ENCODE data around the gene GPR87.

DNA sequence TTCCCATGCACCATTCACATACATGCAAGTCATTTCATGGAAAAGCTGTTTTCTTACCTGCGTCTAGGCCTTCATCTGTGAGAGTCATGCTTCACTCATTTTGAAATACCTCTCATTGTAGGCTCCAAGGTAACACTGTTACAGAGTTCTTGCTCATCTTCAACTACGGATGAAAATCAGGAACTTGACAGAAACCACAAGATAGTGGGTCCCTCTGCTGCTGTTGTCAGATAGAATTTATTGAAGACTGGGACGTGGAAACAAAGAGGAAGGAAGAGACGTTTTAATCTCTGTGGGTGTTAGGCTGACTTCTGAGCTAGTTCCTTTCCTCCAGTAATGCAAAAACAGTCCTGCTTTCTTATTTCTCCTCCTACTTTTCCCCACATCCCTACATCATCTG is 38.4 kb downstream of the GPR87 start, which contains the start of gene P2RY14:
- TF ChIP-seq, protein P1, sequence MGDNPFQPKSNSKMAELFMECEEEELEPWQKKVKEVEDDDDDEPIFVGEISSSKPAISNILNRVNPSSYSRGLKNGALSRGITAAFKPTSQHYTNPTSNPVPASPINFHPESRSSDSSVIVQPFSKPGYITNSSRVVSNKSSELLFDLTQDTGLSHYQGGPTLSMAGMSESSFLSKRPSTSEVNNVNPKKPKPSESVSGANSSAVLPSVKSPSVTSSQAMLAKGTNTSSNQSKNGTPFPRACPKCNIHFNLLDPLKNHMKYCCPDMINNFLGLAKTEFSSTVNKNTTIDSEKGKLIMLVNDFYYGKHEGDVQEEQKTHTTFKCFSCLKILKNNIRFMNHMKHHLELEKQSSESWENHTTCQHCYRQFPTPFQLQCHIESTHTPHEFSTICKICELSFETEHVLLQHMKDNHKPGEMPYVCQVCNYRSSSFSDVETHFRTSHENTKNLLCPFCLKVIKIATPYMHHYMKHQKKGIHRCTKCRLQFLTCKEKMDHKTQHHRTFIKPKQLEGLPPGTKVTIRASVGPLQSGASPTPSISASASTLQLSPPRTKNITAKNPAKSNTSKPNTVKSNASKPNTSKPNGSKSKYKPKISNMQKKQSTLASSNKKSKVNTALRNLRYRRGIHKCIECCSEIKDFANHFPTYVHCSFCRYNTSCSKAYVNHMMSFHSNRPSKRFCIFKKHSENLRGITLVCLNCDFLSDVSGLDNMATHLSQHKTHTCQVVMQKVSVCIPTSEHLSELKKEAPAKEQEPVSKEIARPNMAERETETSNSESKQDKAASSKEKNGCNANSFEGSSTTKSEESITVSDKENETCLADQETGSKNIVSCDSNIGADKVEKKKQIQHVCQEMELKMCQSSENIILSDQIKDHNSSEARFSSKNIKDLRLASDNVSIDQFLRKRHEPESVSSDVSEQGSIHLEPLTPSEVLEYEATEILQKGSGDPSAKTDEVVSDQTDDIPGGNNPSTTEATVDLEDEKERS (tag by site-specific recombination; IDR thresholded peaks at IDR 0.05) = no peak
- TF ChIP-seq, protein P2, sequence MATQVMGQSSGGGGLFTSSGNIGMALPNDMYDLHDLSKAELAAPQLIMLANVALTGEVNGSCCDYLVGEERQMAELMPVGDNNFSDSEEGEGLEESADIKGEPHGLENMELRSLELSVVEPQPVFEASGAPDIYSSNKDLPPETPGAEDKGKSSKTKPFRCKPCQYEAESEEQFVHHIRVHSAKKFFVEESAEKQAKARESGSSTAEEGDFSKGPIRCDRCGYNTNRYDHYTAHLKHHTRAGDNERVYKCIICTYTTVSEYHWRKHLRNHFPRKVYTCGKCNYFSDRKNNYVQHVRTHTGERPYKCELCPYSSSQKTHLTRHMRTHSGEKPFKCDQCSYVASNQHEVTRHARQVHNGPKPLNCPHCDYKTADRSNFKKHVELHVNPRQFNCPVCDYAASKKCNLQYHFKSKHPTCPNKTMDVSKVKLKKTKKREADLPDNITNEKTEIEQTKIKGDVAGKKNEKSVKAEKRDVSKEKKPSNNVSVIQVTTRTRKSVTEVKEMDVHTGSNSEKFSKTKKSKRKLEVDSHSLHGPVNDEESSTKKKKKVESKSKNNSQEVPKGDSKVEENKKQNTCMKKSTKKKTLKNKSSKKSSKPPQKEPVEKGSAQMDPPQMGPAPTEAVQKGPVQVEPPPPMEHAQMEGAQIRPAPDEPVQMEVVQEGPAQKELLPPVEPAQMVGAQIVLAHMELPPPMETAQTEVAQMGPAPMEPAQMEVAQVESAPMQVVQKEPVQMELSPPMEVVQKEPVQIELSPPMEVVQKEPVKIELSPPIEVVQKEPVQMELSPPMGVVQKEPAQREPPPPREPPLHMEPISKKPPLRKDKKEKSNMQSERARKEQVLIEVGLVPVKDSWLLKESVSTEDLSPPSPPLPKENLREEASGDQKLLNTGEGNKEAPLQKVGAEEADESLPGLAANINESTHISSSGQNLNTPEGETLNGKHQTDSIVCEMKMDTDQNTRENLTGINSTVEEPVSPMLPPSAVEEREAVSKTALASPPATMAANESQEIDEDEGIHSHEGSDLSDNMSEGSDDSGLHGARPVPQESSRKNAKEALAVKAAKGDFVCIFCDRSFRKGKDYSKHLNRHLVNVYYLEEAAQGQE (tag by site-specific recombination; IDR thresholded peaks at IDR 0.05) = no peak
- TF ChIP-seq SP2 (tag by site-specific recombination; IDR thresholded peaks at IDR 0.05) (no peak), ZFP69B (tag by site-specific recombination; IDR thresholded peaks at IDR 0.05) (no peak), ZNF133 (tag by site-specific recombination; IDR thresholded peaks at IDR 0.05) (no peak), ZEB2 (tag by site-specific recombination; IDR thresholded peaks at IDR 0.05) (no peak), ZFP37 (tag by site-specific recombination; IDR thresholded peaks at IDR 0.05) (no peak)
- TF ChIP-seq, protein P3, sequence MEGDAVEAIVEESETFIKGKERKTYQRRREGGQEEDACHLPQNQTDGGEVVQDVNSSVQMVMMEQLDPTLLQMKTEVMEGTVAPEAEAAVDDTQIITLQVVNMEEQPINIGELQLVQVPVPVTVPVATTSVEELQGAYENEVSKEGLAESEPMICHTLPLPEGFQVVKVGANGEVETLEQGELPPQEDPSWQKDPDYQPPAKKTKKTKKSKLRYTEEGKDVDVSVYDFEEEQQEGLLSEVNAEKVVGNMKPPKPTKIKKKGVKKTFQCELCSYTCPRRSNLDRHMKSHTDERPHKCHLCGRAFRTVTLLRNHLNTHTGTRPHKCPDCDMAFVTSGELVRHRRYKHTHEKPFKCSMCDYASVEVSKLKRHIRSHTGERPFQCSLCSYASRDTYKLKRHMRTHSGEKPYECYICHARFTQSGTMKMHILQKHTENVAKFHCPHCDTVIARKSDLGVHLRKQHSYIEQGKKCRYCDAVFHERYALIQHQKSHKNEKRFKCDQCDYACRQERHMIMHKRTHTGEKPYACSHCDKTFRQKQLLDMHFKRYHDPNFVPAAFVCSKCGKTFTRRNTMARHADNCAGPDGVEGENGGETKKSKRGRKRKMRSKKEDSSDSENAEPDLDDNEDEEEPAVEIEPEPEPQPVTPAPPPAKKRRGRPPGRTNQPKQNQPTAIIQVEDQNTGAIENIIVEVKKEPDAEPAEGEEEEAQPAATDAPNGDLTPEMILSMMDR (tag by site-specific recombination; IDR thresholded peaks at IDR 0.05) = no peak
- TF ChIP-seq, protein P4, sequence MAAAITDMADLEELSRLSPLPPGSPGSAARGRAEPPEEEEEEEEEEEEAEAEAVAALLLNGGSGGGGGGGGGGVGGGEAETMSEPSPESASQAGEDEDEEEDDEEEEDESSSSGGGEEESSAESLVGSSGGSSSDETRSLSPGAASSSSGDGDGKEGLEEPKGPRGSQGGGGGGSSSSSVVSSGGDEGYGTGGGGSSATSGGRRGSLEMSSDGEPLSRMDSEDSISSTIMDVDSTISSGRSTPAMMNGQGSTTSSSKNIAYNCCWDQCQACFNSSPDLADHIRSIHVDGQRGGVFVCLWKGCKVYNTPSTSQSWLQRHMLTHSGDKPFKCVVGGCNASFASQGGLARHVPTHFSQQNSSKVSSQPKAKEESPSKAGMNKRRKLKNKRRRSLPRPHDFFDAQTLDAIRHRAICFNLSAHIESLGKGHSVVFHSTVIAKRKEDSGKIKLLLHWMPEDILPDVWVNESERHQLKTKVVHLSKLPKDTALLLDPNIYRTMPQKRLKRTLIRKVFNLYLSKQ (tag by site-specific recombination; IDR thresholded peaks at IDR 0.05; ENCODE audit: borderline replicate concordance) = no peak
